ENCODE results near the gene TMPRSS4.

DNA sequence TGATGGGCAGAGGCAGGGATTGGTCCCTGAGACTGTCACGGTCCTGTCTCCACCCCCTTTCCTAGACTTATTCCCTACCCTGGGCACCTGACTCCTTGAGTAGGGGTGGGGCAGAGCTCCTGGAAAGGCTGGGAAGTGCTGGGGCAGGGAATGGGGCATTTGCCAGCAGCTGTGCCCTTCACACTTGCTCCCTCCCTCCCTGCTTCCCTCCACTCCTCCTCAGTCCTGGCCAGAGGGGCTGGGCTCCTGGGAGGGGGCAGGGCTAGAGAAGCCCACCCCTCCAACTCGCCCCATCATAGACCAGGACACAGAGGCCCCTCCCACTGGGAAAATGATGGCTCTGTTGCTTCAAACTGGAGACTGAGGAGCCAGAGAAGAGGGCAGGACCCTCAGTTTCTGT lies 88.0 kb downstream of the TMPRSS4 start:
- TF ChIP-seq EZH2phosphoT487 (IDR thresholded peaks at IDR 0.05; ENCODE audit: borderline replicate concordance), result no peak
- no peak for TF ChIP-seq CTCF (conservative IDR thresholded peaks at IDR 0.05; ENCODE audit: low read length)
